Measurements from ENCODE around the gene OR2F1.
"Not testable (repeated sequence)": the region's sequence is repeated elsewhere in the genome, so short reads cannot be mapped to it uniquely, and the experiment has no call there.

Gene OR2F1

DNA sequence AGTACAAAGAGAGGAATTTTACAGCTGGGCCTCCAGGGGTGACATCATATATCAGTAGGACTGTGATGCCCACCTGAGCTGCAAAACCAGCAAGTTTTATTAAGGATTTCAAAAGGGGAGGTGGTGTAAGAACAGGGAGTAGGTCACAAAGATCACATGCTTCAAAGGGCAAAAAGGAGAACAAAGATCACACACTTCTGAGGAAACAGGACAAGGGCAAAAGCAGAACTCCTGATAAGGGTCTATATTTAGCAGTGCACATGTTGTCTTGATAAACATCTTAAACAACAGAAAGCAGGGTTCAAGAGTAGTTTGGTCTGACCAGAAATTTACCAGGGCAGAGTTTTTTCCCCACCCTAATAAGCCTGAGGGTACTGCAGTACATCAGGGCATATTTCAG lies 55.4 kb downstream of the OR2F1 start:
- DNase-seq = not testable (repeated sequence)

DNA sequence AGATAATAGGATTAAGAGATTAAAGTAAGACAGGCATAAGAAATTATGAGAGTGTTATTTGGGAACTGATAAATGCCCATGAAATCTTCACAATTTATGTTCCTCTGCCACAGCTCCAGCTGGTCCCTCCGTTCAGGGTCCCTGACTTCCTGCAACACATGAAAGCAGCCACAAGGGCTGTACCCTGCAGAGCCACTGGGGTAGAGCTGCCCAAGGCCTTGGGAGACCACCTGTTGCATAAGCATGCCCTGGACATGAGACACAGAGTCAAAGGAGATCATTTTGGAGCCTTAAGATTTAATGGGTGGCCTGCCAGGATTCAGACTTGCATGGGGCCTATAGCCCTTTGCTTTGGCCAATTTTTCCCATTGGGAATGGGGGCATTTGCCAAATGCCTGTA lies 56.2 kb downstream of the OR2F1 start:
- not testable (repeated sequence) for DNase-seq

DNA sequence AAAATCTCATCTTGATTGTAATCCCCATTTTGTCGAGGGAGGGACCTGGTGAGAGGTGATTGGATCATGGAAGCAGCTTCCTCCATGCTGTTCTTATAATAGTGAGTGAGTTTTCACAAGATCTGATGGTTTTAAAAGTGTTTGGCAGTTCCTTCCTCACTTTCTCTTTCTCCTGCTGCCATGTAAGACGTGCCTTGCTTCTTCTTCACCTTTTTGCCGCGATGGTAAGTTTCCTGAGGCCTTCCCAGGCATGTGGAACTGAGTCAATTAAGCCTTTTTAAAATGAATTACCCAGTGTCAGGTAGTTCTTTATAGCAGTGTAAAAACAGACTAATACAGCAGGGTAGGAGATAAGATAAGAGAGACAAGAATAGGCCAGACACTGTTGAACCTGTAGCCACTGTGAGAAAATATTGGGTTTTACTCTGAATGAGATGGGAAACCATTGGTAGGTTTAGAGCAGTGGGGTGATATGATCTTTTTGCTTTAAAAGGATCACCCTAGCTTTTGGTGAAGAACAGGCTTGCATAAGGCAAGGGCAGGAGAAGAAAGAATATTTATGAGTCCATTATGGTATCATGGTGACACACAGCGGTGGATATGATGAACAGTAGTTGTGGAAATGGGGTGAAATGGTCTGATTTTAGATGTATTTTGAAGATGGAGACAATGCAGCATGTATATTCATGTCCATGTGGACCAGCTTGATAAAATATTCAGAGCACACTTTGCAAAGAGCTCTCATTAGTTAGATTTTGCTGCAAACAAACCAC lies 57.0 kb downstream of the OR2F1 start:
- DNase-seq = no peak

Measured in activated CD4-positive, alpha-beta T cell treated with anti-CD3 and anti-CD28 coated beads, Interleukin-2, amount 50 U/mL, for 1 hour (primary cell).